Measurements from ENCODE around the gene DPH3.

DPH3 gene

DNA sequence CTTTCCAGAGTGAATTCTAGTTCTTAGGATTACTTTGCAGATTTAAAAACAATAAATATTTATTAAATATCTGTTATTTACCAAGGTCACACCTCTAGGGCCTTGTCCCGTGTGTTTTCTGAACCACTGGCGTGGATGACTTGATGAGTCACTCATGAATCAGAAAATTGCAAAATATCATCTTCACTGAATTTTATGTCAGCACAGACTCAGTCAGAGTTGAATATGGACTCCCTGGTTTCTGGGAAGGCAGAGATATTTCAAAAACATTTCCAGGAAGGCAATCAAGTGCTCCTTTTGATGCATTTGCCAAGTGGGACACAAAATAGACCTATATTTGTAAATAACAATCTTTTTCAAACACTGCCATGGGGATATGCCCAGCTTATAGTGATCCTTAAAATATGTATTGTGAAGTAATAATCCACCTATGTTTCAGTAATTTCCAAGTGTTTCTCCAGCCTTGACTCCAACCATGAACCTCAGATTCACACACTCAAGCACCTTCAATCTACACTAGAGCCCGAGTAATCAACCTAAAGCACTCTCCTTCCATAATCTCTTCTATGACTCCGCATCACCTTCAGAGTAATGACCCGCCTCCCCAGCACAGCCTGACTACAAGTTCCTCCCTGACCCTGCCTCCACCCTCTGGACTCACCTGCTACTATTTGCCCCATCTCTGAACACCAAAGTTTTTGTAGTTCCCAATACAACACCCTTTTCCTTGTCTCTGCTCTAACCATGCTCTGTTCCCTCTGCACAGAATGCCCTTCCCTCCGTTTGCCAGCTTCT, 24.3 kb downstream of the DPH3 start:
- TF ChIP-seq, protein P1, sequence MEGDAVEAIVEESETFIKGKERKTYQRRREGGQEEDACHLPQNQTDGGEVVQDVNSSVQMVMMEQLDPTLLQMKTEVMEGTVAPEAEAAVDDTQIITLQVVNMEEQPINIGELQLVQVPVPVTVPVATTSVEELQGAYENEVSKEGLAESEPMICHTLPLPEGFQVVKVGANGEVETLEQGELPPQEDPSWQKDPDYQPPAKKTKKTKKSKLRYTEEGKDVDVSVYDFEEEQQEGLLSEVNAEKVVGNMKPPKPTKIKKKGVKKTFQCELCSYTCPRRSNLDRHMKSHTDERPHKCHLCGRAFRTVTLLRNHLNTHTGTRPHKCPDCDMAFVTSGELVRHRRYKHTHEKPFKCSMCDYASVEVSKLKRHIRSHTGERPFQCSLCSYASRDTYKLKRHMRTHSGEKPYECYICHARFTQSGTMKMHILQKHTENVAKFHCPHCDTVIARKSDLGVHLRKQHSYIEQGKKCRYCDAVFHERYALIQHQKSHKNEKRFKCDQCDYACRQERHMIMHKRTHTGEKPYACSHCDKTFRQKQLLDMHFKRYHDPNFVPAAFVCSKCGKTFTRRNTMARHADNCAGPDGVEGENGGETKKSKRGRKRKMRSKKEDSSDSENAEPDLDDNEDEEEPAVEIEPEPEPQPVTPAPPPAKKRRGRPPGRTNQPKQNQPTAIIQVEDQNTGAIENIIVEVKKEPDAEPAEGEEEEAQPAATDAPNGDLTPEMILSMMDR (conservative IDR thresholded peaks at IDR 0.05), result no peak
- no peak for TF ChIP-seq ZFX (IDR thresholded peaks at IDR 0.05)
- H3K27ac ChIP-seq, result no peak overlapping the region

DNA sequence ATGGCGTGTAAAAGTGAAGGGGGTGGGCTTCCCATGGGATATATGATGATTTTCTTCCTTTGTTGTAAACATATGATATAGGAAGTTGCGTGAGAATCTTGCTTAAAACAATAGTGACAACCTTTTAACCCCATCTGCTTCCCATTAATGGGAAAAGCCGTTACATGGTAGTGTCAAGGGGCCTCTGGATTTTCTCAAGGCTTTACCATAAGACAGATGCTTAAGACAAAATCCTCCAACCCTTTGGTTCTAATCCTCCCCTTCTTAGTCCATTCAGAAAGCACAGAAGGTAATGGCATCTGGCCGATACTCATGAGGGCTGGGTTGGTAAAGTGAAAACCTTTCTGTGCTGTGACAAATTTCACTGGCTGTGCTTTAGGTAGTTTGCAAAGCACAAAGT, 25.0 kb downstream of the DPH3 start:
- no peak overlapping the region; the same call in 1 of the 2 replicates for H3K27ac ChIP-seq
- TF ChIP-seq, protein P1 (conservative IDR thresholded peaks at IDR 0.05), result no peak
- no peak for TF ChIP-seq ZFX (IDR thresholded peaks at IDR 0.05)

DNA sequence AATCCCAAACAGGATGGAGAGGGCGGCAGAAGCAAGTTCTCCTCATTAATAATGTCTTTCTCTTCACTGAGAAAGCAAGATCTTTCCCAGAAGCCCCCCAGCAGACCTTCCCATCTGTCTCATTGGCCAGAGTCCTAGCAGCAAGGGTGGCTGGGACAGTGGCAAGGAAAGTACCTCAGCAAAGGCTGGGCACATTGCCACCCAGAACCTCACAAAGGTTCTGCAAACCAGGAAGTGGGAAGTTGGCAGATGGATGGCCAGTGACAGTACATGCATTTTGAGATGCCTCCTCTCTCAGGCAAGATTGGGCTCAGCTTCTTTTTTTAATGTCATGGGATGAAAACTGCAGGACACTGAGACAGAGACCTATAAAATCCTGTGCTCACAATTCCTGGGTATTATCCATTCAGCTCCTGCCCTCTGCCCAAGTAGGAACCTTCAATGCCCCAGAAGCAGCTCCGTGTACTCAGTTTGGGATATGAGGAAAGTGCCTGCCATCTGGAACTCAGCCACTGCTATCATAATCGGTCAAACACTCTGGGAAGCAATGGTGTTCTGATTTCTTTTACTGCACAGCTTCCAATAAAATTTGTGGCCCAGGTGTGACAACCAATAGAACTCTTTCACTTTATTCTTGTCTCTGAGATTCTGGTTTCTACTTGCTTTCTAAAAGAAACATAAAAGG, 25.5 kb downstream of the DPH3 start:
- no peak for TF ChIP-seq ZFX (IDR thresholded peaks at IDR 0.05)
- TF ChIP-seq, protein P1 (conservative IDR thresholded peaks at IDR 0.05), result no peak
- H3K27ac ChIP-seq, result peak overlapping the region; percentile 22; the same call in 1 of the 2 replicates

DNA sequence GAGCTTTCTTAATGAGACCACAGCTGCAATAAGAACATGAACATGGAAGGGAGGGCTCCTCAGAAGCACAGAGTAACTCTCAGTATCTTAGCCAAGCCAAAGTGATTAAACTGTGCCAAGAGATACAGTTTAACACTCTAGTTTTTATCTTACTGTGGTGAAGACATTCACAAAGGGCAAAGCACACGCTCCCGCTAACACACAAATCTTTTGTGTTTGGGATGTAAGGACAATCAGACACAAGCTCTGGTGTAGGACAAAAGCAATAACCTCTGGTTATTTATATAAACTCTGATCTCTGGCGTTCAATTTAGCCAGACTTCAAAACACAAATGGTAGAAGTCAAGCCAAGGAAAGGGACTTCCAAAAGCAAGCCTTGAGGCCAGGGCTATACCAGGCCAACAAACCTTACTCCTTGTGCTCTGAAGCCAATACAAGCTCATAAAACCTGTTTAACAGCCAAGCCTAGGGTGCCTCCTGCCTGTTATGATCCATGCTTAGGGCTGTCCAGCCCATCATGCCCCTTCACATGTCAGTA, 27.8 kb downstream of the DPH3 start:
- no peak overlapping the region for H3K27ac ChIP-seq

DNA sequence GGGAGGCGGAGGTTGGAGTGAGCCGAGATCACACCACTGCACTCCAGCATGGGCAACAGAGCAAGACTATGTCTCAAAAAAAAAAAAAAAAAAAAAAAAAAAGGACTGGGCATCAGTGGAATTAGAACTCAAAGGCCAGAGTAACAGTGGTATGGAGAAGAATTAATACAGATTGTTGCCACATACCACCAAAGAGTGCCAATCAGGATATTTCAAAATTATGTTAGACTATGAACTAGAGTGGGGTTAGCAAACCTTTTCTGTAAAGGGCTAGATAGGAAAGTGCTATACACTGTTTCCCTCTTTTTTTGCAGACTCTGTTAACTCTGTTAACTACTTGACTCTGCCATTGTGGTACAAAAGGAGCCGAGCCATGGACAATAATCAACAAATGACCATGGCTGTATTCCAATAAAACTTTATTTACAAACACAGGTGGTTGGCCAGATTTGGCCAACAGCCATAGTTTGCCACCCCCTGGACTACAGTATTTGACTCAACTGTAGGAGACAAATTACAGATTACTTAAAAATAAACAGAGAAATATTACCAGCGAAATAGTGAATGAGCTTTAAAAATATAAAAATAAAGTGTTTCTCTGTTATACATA, 28.6 kb downstream of the DPH3 start:
- no peak for TF ChIP-seq ZFX (IDR thresholded peaks at IDR 0.05)
- TF ChIP-seq, protein P1 (conservative IDR thresholded peaks at IDR 0.05), result no peak
- H3K27ac ChIP-seq, result no peak overlapping the region

More for the DNA sequence above, 27.8 kb downstream of the DPH3 start:
- TF ChIP-seq, protein P1 (conservative IDR thresholded peaks at IDR 0.05), result no peak
- no peak for TF ChIP-seq ZFX (IDR thresholded peaks at IDR 0.05)

DNA sequence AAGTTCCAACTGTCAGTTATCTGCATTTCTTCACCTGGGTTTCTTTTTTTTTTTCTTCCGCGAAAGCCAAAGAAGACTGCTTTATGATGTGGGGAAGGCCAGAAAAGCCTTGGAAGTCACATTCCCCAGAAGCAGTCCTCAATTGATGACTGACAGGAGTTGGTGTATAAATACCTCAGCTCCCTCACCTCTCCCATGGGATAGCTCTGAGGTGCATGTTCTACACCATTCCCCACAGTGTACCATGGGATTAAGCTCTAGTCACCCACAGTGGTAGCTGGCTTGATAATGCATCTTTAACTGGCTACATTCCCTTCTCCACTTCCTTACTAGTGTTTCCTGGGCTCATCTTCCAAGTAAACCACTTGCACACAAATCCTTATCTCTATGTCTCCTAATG, 30.5 kb downstream of the DPH3 start:
- TF ChIP-seq, protein P1 (conservative IDR thresholded peaks at IDR 0.05), result no peak
- no peak for TF ChIP-seq ZFX (IDR thresholded peaks at IDR 0.05)
- H3K27ac ChIP-seq, result no peak overlapping the region
